ENCODE measurements around the gene GFAP. TPM values are rescaled to one million over a fixed set of nuclear protein-coding genes. Genes with fewer than 3 reads are reported as not detected.

The GFAP gene
- total RNA-seq, 4 donors from 2014 or later = 1.4 to 4.1 (median 2.9) TPM

DNA sequence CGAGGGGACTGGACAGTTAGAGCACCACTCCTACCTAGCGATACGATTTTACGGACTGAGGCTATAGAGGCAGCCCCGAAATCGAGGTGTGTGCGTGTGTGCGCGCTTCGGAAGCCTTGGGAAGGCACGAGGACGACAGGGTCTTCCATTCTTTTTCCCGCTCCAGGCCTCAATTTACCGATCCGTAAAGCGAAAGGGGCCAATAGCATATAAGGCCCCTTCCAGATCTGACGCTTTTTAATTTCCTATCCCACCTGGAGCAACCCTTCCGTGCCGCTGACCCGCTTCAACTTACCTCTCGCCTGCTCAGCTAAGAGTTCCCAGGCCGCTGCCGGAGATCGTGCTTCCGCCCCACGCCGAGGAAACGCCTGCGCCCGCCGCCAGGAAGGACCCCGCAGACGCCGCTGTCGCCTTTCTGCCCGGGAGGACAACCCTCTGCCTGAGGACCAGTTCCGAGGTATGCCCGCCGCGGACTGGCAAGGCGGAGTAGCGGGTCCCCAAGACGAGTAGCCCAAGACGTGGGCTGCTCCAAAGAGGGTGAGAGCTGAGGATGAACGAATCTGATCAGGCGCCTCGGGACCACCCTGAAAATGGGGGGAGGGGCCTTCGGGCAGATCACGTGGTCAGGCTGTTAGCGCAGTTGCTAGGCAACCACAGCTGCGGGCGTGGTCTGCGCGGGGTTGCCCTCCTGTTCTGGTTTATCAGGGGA lies 16.1 kb downstream of the GFAP start, which contains the start of gene EFTUD2:
EFTUD2 (minus strand) TSS at position 372 of the 709 bp plus-strand sequence. CDS start 4,924 bp downstream, outside the sequence.
- TF ChIP-seq, protein P1, sequence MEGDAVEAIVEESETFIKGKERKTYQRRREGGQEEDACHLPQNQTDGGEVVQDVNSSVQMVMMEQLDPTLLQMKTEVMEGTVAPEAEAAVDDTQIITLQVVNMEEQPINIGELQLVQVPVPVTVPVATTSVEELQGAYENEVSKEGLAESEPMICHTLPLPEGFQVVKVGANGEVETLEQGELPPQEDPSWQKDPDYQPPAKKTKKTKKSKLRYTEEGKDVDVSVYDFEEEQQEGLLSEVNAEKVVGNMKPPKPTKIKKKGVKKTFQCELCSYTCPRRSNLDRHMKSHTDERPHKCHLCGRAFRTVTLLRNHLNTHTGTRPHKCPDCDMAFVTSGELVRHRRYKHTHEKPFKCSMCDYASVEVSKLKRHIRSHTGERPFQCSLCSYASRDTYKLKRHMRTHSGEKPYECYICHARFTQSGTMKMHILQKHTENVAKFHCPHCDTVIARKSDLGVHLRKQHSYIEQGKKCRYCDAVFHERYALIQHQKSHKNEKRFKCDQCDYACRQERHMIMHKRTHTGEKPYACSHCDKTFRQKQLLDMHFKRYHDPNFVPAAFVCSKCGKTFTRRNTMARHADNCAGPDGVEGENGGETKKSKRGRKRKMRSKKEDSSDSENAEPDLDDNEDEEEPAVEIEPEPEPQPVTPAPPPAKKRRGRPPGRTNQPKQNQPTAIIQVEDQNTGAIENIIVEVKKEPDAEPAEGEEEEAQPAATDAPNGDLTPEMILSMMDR (IDR thresholded peaks at IDR 0.05) = no peak
- peak; percentile 93 for DNase-seq (ENCODE audit: low spot score)
- peak; percentile 87 for ATAC-seq (ENCODE audit: low FRiP score)

DNA sequence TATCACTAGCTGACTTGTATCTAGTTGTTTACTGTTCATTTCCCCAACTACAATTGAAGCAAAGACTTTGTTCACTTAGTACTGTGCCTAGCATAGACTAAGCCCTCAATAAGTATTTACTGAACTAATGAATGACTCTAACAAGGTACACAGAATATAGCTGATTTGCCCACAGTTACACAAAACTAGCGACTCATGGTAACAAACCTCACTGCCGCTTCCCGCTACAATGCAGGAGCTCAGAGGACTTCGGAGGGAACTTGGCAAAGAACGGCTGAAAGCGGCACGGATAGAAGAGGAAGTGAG lies 16.6 kb downstream of the GFAP start:
- ATAC-seq (ENCODE audit: low FRiP score) (no peak), DNase-seq (ENCODE audit: low spot score) (no peak)
- TF ChIP-seq, protein P1 (IDR thresholded peaks at IDR 0.05) = no peak

DNA sequence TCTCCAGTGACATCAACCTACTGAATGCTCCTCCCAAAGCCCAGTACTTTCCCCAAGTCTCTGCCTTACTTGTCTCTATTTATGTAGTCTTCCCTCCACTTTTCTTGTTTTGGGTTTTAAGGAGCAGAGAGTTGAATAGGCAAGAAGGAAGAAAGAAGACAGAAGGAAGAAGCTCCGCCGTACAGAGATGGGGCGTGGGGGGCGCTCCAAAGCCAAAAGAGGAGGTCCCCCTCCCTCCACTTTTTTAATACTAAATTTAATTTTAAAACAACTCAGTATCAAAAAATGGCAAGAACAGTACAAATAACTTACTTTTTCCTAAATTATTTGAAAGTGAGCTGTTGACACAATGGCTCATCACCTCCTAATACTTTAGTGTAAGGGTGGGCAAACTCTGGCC lies 20.7 kb downstream of the GFAP start:
- ATAC-seq (ENCODE audit: low FRiP score) (no peak), DNase-seq (ENCODE audit: low spot score) (no peak)
- TF ChIP-seq, protein P1 (IDR thresholded peaks at IDR 0.05) = no peak

DNA sequence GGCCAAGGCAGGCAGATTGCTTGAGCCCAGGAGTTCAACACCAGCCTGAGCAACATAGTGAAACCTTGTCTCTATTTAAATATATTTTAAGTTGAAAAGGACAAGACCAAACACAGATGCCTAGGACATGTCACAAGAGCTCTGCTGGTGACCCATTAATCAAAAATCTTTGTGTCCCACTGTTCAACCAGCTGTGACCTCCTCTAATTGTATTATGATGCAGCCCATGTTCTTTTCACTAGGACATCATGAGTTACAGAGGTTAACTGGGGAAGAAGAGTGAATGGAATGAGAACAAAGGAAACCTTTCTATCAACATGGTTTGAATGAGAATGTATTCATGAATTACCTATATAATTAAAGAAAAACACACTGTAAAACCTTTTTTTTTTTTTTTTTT lies 23.1 kb downstream of the GFAP start:
- TF ChIP-seq, protein P1 (IDR thresholded peaks at IDR 0.05) = no peak
- DNase-seq (ENCODE audit: low spot score) = no peak

DNA sequence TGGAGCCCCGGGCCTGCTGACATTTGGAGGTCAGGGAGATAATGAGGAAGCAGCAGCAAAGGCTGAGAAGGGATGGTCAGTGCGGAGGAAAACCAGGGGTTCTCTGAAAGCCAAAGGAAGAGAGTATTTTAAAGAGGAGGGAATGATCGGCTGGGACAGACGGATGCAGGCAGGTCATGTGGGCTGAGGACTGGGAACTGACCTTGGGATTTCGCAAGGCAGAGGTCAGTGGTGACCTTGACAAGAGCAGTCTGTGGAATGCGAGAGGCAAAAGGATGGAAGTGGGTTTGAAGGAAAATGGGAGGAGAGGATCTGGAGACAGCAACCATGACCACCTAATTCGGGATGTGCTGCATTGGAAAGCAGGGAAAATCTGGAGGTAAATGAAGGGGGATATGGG lies 26.3 kb downstream of the GFAP start:
- TF ChIP-seq, protein P1 (IDR thresholded peaks at IDR 0.05) = no peak
- ATAC-seq (ENCODE audit: low FRiP score) = no peak
- no peak for DNase-seq (ENCODE audit: low spot score)

More for the DNA sequence above, 23.1 kb downstream of the GFAP start:
- no peak for ATAC-seq (ENCODE audit: low FRiP score)

DNA sequence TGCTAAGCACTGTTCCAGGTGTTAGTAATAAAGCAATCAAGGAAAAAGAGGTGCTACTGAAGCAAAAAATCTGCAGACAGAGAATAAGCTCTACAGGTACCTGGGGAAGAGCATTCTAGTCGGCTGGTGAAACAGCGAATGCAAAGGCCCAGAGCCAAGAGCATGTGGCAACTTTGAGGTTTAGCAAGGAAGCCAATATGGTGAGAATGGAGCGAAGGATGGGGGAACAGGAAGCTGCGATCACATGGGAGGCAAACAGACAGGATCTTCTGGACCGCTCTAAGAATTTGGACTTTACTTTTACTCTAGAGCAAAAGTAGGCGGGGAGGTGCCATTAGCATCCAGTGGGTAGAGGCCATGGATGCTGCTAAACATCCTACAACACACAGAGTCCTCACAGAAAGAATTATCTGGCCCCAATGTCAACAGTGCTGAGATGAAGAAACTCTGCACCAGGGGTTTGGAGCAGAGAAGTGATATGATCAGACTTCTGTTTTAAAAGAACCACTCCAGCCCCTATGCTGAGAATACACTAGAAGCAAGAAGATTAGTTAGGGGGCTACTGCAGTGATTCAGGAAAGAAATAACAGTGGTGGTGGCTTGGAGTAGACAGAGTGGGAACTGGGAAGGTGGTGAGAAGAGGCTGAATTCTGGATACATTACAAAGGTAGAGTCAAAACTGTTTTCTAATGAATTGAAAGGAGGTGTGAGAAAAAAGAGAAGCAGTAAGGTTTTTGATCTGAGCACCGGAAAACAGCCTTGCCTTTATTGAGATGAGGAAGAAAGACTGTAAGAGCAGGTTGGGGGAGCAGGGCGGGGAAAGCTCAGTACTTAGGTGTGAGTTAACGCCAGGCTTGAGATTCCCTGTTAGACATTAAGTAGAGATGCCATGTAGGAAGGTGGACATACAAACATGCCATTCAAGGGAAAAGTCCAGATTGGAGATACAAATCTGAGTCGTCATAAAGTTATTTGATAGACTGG lies 27.0 kb downstream of the GFAP start:
- ATAC-seq (ENCODE audit: low FRiP score) (no peak), DNase-seq (ENCODE audit: low spot score) (no peak)
- TF ChIP-seq, protein P1 (IDR thresholded peaks at IDR 0.05) = no peak

Data from omental fat pad (tissue), 4 donors.